ENCODE results near the gene KIF21B.
"Not testable (repeated sequence)": the region's sequence is repeated elsewhere in the genome, so short reads cannot be mapped to it uniquely, and the experiment has no call there.

KIF21B gene

GRCh38 chr1:200931776-200932175 lies 91.7 kb downstream of the KIF21B start:
- no peak for DNase-seq

- DNase-seq = not testable (repeated sequence)
Observed at GRCh38 chr1:200930285-200930684, 93.2 kb downstream of the KIF21B start.

DNA sequence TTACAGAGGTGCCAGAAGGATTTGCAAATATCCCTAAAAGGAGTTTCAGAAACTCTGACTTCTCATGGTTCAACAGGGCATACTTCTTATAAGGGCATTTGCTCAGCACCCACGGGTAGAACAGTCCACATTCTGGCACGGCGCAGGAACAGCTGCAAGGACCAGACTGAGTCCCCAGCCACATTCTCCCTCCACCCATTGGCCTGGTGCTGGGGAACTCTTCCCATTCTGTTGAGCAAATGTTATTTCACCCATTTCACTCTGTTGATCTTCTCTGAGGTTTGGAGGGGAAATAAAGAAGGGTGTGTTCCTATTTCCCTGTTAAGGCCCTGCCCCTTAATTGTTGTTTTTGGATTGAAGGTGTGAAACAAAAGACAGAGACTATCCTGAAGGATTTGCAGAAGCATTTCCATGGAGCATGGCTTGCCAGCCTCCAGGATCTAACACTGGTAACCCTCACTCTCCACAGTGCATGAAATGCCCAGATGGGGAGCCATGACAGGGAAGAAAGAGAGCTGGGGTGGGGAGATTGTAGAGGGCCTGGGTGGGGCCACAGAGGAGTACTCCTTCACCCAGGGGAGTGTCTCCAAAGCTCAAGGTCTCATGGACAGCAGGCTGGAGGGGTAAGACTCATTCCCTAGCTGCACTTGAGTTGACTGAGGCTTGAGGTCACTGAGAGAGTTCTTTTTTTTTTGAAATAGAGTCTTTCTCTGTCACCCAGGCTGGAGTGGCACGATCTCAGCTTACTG lies 93.8 kb downstream of the KIF21B start:
- DNase-seq = no peak

DNA sequence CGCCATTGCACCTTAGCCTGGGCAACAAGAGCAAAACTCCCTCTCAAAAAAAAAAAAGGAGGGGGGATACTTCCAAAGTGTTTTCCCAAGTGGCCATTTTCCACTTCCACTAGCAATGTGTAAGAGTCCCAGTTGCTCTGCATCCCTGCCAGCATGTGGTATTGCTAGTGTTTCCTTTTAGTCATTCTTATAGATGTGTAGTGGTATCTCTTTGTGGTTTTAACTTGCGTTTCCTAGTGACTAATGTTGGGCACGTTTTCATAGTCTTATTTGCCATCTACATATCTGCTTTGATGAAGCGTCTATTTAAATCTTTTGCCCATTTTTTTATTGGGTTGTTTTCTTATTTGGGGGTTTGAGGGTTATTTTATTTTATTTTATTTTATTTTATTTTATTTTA lies 97.7 kb downstream of the KIF21B start:
- no peak for DNase-seq

DNA sequence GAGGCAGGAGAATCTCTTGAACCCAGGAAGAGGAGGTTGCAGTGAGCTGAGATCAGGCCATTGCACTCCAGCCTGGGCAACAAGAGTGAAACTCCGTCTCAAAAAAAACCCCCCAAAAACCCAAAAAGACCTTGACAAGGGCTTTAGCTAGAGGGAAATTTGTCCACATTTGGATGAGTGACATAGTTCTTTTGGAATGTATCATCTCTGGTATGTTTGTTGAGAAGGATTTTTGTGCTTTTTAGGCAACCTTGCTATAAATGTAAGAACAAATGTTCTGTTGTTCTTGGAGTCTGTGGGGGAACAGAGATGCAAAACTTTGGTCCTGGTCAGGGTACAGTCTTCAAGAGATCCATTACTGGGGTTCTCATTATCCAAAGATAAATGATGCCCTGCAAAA lies 99.9 kb downstream of the KIF21B start:
- DNase-seq = no peak

GRCh38 chr1:200922406-200922805 lies 101.1 kb downstream of the KIF21B start:
- DNase-seq = no peak

GRCh38 chr1:200921571-200922110 lies 101.9 kb downstream of the KIF21B start:
- no peak for DNase-seq
